VCaP (cell line): Measurements from ENCODE around the gene GPR84.
A peak's percentile ranks its signal among the peaks of the same experiment; 100 is the strongest.

ENCODE experiments used
- H3K27ac ChIP-seq: fragments of 450-650 bp; 2 replicates; pipeline ENCODE4 v1.5.1; 2017
- CTCF ChIP-seq: fragments of 450-650 bp; conservative IDR thresholded peaks from 2 replicates; pipeline ENCODE4 v1.5.1; 2017; ENCODE audit warnings: mild to moderate bottlenecking, moderate library complexity

The GPR84 gene

DNA sequence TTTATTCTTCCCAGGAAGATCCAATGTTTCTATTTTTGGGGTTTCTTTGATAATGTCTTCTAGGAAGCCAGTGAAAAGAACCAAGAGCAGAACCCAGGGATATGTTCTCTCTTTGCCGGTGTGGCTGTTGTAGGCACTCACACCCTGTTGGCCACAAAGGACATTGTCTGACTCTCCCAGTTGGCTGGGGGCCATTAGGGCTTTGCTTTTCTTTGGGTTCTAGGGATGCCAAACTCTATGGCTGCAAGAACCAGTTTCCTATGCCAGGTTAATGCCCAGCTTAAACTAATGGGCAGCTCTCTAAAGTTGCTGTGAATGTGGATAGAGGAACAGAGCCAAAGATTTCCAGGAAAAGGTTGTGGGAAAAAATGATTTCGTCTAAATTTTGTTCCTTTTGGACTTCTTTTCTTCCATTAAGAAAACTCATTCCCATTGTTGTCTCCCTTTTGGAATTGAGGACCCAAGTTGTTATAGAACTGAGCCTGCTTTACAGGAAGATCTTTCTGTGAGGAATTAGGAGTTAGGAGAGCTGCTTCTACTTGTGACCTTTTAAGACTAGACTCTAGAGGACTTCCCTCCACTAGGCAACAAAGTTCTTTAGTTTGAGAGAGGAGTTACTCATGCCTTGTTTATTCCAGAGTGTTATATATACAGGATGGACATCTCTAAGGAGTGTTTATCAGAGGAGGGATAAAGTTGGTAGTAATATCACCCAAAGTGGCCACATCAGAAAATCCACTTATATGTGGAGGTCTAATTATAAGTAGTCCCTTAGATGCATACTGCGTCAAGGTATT is 26.2 kb downstream of the GPR84 start:
- H3K27ac ChIP-seq = no peak overlapping the region
- no peak for TF ChIP-seq CTCF

DNA sequence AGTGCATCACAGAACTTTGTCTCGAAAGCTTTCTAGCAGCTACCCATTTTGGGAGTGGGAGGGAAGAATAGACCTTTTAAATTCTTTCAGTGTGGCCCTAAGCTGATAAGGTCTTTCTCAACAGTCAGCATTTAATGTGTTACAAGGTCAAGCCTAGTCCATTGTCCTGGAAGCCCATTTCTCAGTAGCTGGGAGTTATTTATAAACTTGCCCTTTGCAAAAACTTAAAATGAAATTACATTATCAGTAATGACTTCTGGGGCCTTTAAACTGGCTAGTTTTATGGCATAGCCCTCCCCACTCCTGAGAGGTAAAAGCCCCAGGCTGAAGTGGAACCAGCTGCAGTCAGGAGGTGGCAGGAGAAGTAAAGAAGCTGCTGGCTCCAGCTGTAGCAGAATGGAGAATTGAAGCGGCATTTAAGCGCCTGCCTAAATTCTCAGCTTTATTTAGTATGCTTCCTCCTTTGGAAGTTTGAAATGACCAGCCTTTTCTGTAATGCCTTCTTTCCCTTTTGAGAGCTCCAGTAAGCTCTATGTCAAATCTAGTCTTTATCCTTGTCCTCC is 26.9 kb downstream of the GPR84 start:
- TF ChIP-seq CTCF = no peak
- no peak overlapping the region for H3K27ac ChIP-seq

DNA sequence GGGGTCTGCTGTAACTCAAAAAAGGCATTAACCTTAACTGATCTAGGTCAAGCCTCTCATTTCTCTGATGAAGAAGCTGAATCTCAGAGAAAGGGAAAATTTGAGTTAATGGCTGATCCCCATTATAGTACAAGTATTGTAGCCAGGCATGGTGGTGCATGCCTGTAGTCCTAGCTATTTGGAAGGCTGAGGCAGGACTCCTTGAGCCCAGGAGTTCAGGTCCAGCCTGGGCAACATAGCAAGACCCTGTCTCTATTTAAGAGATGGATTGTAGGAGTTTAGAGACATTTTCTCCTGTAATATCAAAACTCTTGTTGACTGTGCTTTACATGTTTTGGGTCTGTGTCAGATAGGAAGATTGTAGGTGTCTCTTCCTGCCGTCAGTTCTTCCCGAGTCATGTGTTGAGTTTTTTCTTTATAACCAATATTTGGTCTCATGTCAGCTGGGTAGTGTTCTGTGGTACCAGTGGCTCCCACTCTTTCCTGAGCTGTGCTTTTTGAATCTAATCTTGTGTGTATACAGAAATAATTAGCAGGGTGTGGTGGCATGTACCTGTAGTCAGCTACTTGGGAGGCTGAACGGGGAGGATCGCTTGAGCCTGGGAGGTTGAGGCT is 30.8 kb downstream of the GPR84 start:
- no peak for TF ChIP-seq CTCF
- no peak overlapping the region for H3K27ac ChIP-seq

GRCh38 chr12:54331461-54331860 is 32.8 kb downstream of the GPR84 start:
- TF ChIP-seq CTCF = no peak
- H3K27ac ChIP-seq = no peak overlapping the region

DNA sequence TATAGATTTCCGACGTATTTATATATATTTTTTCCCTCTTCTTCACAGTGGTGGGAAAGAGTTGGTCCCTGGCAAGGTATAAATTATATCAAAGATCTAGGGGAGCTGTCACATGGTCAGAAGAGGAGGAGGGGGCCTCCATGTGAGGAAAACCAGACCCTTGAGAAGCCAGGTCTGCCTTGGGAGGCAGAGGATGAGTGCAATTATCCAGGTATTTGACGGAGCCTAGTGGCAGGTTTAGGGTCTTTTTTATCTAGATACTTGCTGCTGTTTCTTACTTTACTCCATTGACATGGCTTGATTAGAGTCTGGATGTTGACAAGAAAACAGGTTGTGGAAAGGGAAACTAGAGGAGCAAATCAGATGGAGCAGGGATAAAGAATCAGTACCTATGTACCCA is 33.8 kb downstream of the GPR84 start:
- H3K27ac ChIP-seq = no peak overlapping the region
- TF ChIP-seq CTCF = no peak

GRCh38 chr12:54329759-54330158 is 34.5 kb downstream of the GPR84 start:
- no peak for TF ChIP-seq CTCF
- no peak overlapping the region for H3K27ac ChIP-seq

DNA sequence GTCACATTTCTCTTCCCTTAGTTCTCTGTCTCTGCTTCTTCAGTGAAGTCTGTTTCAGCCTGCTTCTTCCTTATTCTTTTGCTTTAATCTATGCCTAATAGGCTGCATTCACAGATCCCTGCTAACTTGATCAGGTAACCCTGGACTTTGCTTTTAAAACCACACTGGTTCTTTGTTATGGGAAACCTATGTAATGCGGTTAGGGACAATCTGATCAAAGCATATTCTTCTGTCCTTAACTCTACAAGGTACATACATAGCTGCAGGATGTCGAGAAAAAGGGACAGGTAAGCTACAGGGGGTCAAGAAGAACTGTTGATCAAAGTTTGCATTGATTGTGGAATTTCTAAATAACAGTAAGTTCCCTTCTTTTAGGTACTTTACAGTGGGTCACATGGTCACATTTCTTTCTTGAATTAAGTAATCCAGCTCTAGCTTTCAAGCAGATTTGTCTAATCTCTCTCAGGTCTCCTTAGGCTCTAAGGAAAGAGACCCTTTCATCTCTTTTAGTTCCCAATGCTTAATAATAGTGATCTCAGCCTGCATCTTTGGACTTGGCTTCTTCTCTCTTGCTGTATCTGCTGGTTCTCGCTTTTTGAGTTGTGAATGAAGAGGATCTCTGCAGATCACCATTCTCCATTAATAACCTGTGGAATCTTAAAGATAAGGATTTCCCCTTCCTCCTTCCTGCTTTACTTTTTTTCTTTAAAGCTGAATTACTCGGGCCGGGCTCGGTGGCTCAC is 35.5 kb downstream of the GPR84 start:
- TF ChIP-seq CTCF = no peak
- no peak overlapping the region for H3K27ac ChIP-seq

DNA sequence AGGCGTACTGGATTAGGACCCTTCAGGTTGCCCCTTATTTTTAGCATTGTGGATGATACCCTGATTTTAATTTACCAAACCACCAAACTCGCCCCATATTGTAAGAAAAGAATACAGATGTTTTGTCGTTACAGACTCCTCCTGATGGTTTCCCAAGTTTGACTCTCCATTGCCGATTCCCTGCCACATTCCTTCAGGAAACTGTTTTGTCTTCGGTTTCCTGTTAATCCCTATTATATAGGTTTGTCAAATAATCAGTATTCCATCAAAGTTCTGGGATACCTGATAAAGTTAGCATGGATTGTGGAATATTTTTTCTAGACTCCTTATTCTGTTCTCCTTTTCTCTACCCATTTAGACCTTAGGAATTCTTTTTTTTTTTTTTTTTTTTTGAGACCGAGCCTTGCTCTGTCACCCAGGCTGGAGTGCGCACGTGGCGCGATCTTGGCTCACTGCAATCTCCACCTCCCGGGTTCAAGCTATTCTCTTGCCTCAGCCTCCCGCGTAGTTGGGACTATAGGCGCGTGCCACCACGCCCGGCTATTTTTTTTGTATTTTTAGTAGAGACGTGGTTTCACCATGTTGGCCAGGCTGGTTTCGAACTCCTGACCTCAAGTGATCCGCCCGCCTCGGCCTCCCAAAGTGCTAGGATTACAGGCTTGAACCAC is 38.7 kb downstream of the GPR84 start:
- peak overlapping the region; percentile 86 for H3K27ac ChIP-seq
